Measurements from ENCODE around the gene LRRC63.

Gene LRRC63

DNA sequence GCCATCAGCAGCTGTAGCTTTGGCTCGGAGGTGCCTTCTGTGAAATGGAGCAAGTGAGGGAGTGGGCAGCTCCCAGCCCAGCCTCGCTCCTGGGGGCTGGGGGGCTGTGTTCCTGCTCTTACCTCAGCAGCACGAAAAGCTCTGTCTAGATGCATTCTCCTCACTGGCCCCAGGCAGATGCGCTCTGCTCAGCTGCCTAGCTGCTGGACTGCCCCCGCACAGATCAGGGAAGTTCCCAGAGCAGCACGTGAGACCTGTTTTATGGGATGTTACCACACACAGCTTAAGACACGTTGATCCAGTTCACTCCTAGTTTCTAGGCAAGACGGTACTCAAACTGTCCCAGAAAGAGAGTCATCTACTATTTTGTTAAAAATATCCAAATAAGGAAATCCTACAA lies 43.4 kb upstream of the LRRC63 start:
- DNase-seq (ENCODE audit: low read depth): peak; percentile 55
- H3K4me3 ChIP-seq (ENCODE audit: low read depth, low read length): no peak overlapping the region

GRCh38 chr13:46168783-46169182 lies 42.9 kb upstream of the LRRC63 start:
- TF ChIP-seq CTCF (conservative IDR thresholded peaks at IDR 0.05; ENCODE audit: low read depth, low read length): no peak
- no peak for DNase-seq (ENCODE audit: low read depth)
- H3K4me3 ChIP-seq (ENCODE audit: low read depth, low read length): no peak overlapping the region

More for the DNA sequence above, 43.4 kb upstream of the LRRC63 start:
- no peak for TF ChIP-seq CTCF (conservative IDR thresholded peaks at IDR 0.05; ENCODE audit: low read depth, low read length)

- no peak for DNase-seq (ENCODE audit: low read depth)
- no peak for TF ChIP-seq CTCF (conservative IDR thresholded peaks at IDR 0.05; ENCODE audit: low read depth, low read length)
- no peak overlapping the region for H3K4me3 ChIP-seq (ENCODE audit: low read depth, low read length)
Observed at GRCh38 chr13:46169758-46170157, 42.0 kb upstream of the LRRC63 start.

DNA sequence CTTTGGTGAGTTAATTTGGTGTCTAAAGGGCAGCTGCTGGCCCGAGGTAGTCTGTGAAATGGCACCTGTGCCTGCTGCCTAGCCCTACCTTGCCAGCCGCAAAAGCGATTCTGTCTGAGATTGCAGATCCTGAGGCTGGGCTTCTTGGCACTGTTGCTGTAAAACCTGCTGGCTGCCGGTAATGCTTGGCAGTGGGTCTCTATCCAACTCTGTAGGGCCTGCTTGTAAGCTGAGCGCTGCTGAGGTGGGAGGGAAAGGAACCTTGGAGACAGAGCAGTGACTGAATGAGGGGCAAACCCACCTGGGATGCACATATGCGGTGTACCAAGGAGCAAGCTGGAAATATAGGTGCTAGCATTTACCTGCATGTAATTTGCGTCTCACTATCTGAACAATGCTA lies 41.5 kb upstream of the LRRC63 start:
- TF ChIP-seq CTCF (conservative IDR thresholded peaks at IDR 0.05; ENCODE audit: low read depth, low read length): no peak
- DNase-seq (ENCODE audit: low read depth): no peak
- H3K4me3 ChIP-seq (ENCODE audit: low read depth, low read length): no peak overlapping the region

- no peak for TF ChIP-seq CTCF (conservative IDR thresholded peaks at IDR 0.05; ENCODE audit: low read depth, low read length)
- peak; percentile 68 for DNase-seq (ENCODE audit: low read depth)
- no peak overlapping the region for H3K4me3 ChIP-seq (ENCODE audit: low read depth, low read length)
Observed at GRCh38 chr13:46170687-46171086, 41.0 kb upstream of the LRRC63 start.

DNA sequence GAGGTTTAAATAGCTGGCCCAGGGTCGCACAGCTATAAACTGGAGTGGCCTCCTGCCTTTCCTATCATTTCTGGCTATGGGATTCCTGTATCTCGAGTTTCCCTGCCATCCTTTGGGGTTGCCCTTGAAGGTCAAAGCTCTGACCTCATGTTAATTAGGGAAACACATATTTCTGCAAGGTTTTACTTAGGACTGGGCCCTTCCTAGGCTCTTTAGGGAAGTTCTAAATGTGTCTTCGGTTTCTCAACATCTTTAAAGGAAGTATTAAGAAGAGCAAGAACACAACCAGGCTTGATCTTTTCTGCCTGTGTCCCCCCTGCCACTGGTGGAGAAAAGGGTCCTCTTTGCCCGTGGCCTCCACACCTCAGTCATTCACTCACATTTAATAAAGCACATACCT lies 40.5 kb upstream of the LRRC63 start:
- no peak overlapping the region for H3K4me3 ChIP-seq (ENCODE audit: low read depth, low read length)
- no peak for TF ChIP-seq CTCF (conservative IDR thresholded peaks at IDR 0.05; ENCODE audit: low read depth, low read length)
- DNase-seq (ENCODE audit: low read depth): no peak

GRCh38 chr13:46171739-46172138 lies 40.0 kb upstream of the LRRC63 start:
- no peak for TF ChIP-seq CTCF (conservative IDR thresholded peaks at IDR 0.05; ENCODE audit: low read depth, low read length)
- no peak overlapping the region for H3K4me3 ChIP-seq (ENCODE audit: low read depth, low read length)
- no peak for DNase-seq (ENCODE audit: low read depth)

Measured in choroid plexus epithelial cell (primary cell).